HG02973 (cell line): ENCODE measurements around the gene RALGDS.

Experiments
- ATAC-seq: cut with Tn5 transposase; IDR thresholded peaks from one replicate; pipeline ENCODE4 v1.9.1; 2021; ENCODE audit warnings: moderate library complexity; ENCODE audit not compliant: unreplicated experiment

Gene RALGDS

DNA sequence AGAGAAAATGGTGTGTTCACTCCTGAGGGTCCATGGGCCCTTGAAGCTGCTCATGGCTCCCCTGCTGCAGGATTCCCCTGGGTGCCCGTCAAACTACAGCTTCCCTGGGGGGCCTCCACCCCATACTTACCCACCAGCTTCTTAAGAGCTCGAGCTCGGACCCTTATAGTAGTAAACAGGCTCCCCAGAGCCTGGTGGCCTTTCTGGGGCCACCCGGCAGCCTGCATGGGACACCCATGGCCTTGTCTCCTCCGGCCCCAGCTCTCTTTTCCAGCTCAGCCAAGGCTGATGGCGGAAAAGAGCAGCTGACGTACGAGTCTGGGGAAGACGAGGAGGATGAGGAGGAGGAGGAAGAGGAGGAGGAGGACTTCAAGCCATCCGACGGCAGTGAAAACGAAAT lies 63.5 kb downstream of the RALGDS start:
- no peak for ATAC-seq

DNA sequence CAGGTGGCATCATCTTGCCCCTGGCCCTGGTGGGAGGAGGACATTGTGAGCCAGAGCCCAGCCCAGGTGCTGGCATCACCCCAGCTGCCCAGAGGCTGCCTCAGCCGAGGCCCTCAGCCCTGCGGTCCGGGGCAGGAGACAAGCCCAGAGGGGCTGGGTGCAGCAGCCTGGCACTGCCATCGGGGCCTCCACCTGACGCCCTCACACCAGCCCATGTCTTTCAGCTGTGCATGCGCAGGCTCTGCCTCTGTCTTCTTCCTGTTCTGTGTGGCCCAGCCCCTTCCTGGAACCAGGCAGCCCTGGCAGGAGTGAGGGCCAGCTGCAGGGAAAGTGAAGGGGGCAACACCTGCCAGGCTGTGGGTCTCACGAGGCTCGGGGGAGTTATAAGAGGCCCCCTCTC lies 64.0 kb downstream of the RALGDS start:
- ATAC-seq: no peak

DNA sequence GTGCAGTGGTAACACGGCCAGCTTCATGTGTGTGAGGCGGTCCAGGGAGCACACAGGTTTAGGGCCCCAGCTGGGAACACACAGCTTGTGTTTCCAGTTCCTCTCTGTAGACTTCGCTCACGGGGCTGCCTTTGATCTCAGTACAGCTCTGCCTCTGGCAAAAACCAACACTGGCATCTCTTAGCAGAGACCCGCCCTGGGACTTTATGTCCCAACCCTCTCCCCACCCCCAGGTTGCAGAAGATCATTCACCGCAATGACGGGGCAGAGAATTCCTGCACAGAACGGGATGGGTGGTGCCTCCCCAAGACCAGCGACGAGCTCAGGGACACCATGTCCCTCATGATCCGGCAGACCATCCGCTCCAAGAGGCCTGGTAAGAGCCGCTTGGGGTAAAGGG lies 64.5 kb downstream of the RALGDS start:
- no peak for ATAC-seq

DNA sequence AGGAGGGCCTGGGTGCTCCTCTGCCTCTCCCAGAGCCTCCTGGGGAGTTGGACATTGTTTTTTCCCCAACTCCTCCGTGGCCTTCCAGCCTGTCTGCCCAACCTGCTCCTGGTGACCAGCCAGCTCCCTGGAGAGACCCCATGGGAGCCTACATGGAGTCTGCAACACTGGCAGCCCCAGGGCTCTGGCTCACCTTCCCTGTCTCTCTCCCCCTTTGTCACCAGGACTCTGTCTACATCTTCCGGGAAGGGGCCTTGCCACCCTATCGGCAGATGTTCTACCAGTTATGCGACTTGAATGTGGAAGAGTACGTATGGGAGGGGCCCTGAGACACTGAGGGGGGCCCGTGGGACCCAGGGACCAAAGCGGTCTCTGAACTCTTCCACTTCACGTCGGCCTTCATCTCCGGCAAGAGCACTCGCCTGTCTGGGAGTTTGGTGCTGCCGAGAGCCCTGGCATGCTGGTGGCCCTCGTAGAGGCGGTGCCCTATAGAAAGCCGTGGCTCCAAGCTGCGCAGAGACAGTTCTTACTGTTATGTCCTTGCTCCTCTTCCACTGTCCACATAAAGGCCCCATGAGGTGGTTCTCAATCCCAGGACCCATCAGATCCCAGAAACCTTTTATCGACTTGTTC lies 65.1 kb downstream of the RALGDS start:
- ATAC-seq: no peak

DNA sequence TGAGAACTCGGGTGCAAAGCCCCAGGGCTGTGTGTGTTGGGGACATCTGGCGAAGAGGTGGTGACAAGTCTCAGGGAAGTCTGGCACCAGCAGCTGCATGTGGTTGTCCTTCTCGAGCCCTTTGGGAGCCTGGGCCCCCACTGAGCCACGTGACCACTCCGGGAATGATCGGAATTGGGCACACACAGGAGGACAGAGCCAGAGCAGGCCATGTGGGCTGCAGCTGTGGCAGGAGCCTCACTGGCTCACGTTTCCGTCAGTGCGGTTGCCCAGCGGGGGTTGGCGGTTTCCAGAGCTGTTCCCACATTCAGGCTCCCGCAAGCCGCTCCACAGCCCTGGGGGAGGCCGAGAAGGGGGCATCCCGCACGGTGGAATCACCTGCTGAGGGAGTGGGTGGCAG lies 66.1 kb downstream of the RALGDS start:
- no peak for ATAC-seq

DNA sequence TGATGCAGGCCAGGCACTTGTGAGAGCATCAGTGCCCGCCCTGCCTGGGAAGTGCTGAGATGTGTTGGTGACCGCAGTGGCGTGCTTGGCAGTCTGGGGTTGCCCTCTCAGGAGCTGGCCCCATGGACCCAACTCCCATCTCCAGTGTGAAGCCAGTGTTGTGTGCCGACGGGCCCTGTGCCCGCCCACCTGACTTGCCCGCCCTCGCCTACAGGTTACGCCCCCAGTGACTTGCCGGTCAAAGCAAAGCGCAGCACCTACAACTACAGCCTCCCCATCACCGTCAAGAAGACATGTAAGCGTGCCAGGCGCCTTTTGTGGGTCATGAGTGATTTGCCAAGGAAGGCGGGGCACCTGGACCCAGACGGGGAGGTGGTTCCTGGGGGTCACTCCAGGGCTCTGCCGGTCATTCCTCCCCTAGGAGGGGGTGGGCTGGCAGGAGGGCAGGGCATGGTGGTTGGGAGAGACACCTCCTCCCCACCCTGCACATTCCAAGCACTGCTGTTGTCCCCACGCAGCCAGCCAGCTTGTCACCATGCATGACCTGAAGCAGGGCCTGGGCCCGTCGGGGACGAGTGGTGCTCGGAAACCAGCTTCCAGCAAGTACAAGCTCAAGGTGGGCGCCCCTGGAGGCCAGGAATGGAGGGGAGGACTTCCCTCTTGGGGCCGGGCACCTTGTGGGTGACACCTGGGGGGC lies 66.7 kb downstream of the RALGDS start:
- ATAC-seq: no peak

DNA sequence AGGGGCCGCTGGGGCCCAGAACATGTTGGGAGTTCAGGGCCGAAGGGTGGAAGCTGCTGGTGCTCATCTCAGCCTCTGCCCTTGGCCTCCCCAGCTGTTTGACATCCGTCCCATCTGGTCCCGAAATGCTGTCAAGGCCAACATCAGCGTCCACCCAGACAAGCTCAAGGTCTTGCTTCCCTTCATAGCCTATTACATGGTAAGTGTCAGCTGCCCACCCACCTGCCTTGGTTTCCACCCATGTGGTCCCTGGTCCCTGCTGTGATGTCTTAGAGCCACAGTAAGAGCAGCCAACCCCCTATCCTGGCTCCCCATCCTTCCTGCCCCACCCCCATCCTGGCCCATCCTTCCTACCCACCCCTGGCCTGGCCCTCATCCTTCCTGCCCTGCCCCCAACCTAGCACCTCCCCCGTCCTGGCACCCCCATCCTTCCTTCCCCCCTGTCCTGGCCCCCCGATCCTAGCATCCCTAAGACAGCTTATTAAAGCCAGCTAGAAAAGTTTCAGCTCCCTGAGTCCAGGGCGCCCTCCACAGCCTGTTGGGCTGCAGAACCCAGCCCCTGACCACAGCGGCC lies 69.0 kb downstream of the RALGDS start:
- no peak for ATAC-seq

DNA sequence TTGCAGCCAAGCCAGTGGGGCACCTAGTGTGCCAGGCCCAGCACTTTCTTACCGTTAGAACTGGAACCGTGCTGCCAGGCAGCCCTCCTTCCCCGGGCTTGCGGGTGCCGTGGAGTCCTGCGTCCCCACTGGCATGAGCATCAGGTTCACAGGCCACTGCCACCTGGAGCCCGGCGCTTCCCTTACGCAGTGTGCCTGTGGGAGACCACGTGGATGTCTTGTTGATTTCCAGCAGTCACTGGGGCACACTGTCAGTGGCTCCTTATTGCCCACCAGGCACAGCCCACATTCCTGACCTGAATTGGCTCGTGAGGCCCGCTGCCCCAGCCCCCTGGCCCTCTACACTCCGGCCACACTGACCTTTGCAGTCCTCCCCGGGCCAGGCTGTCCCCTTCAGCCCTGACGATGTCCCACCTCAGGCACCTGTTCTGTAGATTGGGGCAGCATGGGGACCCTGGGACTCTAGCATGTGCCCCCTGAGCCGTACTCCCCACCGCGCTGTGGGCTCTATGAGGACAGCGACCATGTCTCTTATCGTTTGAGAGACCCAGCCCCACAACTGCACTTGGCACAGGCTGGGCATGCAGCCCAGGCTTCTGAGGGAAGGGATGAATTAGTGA lies 69.6 kb downstream of the RALGDS start:
- no peak for ATAC-seq

DNA sequence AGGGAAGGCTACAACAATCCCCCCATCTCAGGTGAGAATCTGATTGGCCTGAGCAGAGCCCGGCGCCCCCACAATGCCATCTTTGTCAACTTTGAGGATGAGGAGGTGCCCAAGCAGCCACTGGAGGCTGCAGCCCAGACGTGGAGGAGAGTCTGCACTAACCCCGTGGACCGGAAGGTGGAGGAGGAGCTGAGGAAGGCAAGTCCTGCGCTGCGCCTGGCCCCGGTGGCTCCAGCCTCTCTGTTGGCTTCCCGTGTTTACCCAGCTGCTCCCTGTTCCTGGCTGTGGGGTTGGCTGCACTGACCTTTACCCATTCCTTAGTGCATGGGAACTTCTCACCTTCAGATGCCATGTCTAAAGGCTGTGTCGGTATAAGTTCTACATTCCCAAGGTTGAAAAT lies 70.3 kb downstream of the RALGDS start:
- no peak for ATAC-seq

DNA sequence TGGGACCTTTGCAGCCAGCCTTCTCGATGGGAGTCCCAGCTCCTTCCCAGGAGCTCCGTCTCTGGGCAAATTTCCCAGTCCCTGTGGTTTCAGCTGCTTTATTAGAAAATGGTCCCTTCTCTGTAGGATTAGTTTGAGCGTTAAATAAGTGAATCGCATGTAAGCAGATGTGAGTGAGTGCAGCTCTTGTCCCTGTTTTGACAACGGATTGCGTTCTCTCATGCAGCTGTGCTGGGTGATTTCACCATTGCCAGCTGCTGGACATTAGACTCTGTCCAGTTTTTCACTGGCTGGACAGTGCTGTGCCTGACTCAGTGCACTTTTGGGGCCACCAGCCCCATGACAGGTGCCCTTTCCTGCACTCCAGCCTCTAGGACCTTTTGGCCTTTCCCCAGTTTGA lies 70.9 kb downstream of the RALGDS start:
- no peak for ATAC-seq

DNA sequence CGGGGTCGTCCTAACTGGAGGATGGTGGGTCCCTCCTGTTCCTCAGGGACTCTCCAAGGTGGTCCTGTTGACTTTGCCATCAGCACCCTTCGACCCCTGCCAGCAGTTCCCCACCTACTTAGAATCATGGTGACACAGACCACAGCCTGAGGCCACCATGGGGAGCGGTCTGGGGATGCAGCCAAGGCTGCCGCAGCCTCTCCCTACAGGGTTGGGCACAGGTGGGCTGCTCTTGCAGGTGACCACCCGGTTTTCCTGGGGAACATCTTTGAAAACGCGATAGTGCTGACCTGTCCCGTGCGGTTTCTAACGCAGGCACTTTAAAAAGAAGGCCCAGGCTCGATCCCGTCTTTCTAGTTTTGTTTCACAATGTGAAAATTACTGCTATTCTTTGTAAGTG lies 72.0 kb downstream of the RALGDS start:
- ATAC-seq: no peak

DNA sequence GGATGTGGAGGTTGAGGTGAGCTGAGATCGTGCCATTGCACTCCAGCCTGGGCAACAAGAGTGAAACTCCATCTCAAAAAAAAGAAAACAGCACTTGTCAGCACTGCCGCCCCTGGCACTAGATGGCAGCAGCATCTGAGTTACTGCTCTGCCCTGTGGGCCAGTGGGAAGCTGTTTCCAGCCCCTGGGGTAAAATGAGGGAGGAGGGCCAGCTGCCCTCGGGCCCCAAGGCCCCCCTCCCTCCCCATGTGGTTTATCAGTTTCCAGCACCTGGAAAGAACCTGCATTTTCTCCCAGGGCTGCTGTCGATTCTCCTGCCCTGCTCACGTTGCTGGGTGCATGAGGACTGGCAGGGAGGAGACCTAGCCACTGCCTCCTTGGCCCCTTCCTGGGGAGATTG lies 72.4 kb downstream of the RALGDS start:
- no peak for ATAC-seq
